Hair follicular keratinocyte (primary cell): Measurements from ENCODE around the gene THAP7. TPM values are rescaled to one million over a fixed set of nuclear protein-coding genes. Genes with fewer than 3 reads are reported as not detected.

ENCODE experiments used
- total RNA-seq: library from RNA; depleted of rRNA; stranded (reverse); fragments of >200 nt; gene quantifications from 2 replicates; pipeline ENCODE4 v1.2.3, GENCODE V29; 2015

THAP7 gene, protein sequence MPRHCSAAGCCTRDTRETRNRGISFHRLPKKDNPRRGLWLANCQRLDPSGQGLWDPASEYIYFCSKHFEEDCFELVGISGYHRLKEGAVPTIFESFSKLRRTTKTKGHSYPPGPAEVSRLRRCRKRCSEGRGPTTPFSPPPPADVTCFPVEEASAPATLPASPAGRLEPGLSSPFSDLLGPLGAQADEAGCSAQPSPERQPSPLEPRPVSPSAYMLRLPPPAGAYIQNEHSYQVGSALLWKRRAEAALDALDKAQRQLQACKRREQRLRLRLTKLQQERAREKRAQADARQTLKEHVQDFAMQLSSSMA
- total RNA-seq = 24.4 and 34.6 TPM in 2 replicates

GRCh38 chr22:21001601-21002325 lies at the start of gene THAP7:
THAP7 (minus strand) TSS chr22:21002118; CDS start chr22:21001911, 207 bp downstream.

DNA sequence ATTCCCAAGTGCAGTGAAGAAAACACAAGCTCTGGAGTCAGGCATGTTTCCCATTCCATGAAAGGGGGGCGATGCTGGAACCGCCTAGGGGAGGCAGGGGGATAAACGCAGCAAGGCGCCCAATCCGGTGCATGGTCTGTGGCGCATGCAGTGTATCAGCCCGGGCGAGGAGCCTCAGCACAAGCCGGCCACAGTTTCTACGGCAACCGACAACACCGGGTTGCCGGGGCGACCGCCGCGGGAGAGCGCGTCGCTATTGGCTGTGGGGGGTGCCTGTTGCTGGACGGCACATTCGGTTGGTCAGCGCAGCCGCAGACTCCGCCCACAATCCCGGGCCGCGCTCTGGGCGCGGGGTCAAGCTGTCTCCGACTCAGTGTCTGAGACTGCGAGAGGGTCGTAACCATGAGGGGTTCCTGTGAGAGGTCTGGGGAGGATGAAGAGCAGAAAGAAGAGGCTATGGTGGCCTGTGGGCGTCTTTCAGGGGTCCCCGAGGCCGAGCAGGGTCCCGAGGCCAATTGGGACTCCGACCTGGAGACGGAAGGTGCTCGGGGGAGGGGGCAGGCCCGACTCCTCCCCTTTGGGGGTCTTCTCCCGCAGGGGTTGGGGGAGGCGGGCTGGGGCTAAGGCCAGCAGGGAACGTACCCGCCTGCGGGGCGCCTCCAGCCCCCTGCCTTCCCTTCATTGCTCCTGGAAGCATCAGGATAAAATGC lies 43.8 kb upstream of the THAP7 start, which contains the start of gene LRRC74B:
LRRC74B (plus strand) TSS at position 362 of the 710 bp plus-strand sequence; CDS start at position 403, 41 bp downstream.

GRCh38 chr22:21032037-21032867 lies 30.3 kb upstream of the THAP7 start, which contains the start of gene SLC7A4:
SLC7A4 (minus strand) TSS chr22:21032561; CDS start chr22:21031812, 749 bp downstream.

GRCh38 chr22:21014726-21015465 lies 13.0 kb upstream of the THAP7 start, which contains the start of gene P2RX6:
P2RX6 (plus strand) TSS chr22:21015165; CDS start chr22:21015175, 10 bp downstream.

DNA sequence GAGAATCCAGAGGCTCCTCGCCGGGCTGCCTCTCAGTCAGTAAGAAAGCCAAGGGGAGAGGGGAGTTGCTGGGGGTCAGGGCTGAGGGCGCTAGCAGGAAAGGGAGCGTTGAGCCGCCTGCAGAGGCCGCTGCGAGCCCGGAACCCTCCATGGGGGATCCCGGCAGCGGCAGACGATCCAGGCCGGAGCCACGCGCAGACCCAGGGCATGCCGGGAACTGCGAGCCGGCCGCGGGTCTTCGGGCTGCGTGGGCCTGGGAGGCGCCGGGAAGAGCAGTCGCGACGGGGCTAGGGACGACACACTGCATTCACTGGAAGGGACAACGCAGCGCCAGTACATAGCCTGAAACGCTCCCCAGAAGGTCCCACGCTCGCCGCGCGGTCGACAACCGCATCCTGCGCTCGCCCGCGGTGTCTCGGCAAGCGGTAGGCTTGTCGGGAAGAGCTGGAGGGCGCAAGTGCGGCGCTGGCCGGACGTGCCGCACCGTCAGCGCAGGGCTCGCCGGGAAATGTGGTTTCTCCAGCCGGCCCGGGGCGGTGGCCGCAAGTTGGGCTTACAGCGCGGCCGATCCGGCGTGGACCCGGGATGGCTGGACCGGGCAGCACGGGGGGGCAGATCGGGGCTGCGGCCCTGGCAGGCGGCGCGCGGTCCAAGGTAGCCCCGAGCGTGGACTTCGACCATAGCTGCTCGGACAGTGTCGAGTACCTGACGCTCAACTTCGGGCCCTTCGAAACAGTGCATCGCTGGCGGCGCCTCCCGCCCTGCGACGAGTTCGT lies 19.9 kb downstream of the THAP7 start, which contains the start of gene LZTR1:
LZTR1 (plus strand) TSS at position 511 of the 776 bp plus-strand sequence; CDS start at position 586, 75 bp downstream.

DNA sequence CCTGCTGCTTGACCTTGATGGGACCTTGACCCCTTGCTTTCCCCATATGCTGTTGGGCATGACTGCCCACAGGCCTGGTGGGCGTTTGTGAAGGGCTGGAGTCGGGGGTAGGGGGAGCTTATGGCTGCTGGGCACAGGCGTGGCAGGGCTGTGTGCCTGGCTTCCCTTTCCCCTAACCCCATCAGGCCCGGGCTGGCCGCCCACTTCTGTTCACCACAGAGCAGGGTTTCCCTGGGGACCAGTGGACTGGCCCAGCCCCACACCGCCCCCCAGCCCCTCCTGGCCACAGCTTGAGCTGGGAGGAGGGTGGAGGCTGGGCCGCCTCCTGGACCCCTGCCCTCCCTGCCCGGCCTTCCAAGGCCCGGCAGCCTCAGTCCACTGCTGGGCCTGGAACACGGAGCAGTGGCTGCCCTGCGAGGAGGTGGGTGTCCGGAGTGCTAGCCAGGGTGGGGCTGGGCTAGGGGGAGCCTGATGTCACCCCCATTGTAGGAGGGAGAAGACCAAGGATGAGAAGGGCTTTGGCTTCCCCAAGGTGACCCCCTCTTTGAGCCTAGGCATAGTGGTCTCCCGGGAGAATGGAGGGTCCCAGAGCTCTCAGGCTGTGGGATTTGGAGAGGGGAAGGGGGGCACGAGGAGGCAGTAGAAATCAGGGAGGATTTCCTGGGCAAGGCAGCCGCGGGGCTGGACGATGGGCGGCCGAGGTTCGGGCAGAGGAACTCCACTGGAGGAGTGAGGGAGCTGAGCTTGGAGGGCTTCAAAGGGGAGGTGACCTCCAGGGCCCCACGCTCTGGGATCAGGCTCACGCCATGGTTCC lies 34.8 kb downstream of the THAP7 start, which contains the start of gene AIFM3:
AIFM3 (plus strand) TSS at position 373 of the 814 bp plus-strand sequence. CDS start 690 bp downstream, outside the sequence.

Other genes with a start within 250 kb of the THAP7 start
- gene SERPIND1, start 228.0 kb downstream of the THAP7 start, total RNA-seq = not detected in 2 replicates
- gene PI4KA, start 143.3 kb downstream of the THAP7 start, total RNA-seq = 23.6 and 24.4 TPM in 2 replicates
- gene SNAP29, start 143.1 kb downstream of the THAP7 start, total RNA-seq = 10.4 and 12.3 TPM in 2 replicates
- 50.3 and 57.3 TPM in 2 replicates for gene CRKL, start 84.7 kb downstream of the THAP7 start, total RNA-seq
- 3.3 and 4.0 TPM in 2 replicates for gene AIFM3, start 34.9 kb downstream of the THAP7 start, total RNA-seq
- 25.1 and 29.2 TPM in 2 replicates for gene LZTR1, start 19.8 kb downstream of the THAP7 start, total RNA-seq
- gene P2RX6, start 13.0 kb upstream of the THAP7 start, total RNA-seq = 0.34 and 0.39 TPM in 2 replicates
- gene SLC7A4, start 30.4 kb upstream of the THAP7 start, total RNA-seq = 0.23 and 0.47 TPM in 2 replicates
- gene LRRC74B, start 43.8 kb upstream of the THAP7 start, total RNA-seq = not detected in 2 replicates